Esophagus squamous epithelium (tissue), 5 donors: Measurements from ENCODE around the gene PTPDC1. TPM values are rescaled to one million over a fixed set of nuclear protein-coding genes. Genes with fewer than 3 reads are reported as not detected.
A peak's percentile ranks its signal among the peaks of the same experiment; 100 is the strongest.

Experiments used
- DNase-seq: peaks from one replicate; lab custom pipeline; 2025; lab: John Stamatoyannopoulos, UW
- H3K27ac ChIP-seq, 4 donors: fragments of 200-600 bp; sonication (generic); one replicate each; pipeline ENCODE4 v1.5.1; 2016 to 2019; ENCODE audit warnings: mild to moderate bottlenecking in 1 of 4
- H3K27me3 ChIP-seq, 4 donors: fragments of 200-600 bp; sonication (generic); 1 replicate in 3 of 4; 2 replicates in 1 of 4; pipeline versions ENCODE4 v1.5.1 to v1.6.0; 2017 to 2021; ENCODE audit warnings: antibody characterized with exemption in 1 of 4
- H3K36me3 ChIP-seq, 3 donors: fragments of 200-600 bp; sonication (generic); one replicate each; pipeline ENCODE4 v1.5.1; 2016 to 2019
- H3K4me1 ChIP-seq, 3 donors: fragments of 200-600 bp; sonication (generic); one replicate each; pipeline ENCODE4 v1.5.1; 2017 to 2019
- H3K4me3 ChIP-seq, 4 donors: fragments of 200-600 bp; sonication (generic); 1 replicate in 3 of 4; 2 replicates in 1 of 4; pipeline ENCODE4 v1.5.1; 2016 to 2019; ENCODE audit warnings: mild to moderate bottlenecking in 2 of 4, moderate library complexity in 1 of 4
- H3K9me3 ChIP-seq, 3 donors: fragments of 200-600 bp; sonication (generic); one replicate each; pipeline ENCODE4 v1.5.1; 2016 to 2019
- POLR2A ChIP-seq, 4 donors: fragments of 450-650 bp; IDR thresholded peaks; one replicate each; pipeline ENCODE4 v1.6.1; 2017; ENCODE audit warnings: antibody characterized with exemption in 4 of 4, mild to moderate bottlenecking in 4 of 4, moderate library complexity in 3 of 4
- WGBS, 2 donors: methylation state at CpG; one replicate each; pipeline ENCODE4 v1.1.5; 2018; 5-methylcytosine and 5-hydroxymethylcytosine counted together
- intact Hi-C: fragments of 100-400 bp; cut with DNase I; formaldehyde crosslinking; loops from one replicate; pipeline ENCODE4 v1.15.0; 2022
- total RNA-seq, 4 donors: library from RNA; depleted of rRNA; stranded (reverse); fragments of >200 nt; gene quantifications; one replicate each; pipeline ENCODE4 v1.1.0, GENCODE V29; 2016
- TF ChIP-seq, protein P1 (sequence below), 6 experiments: fragments of 450-650 bp in 4 of 6; fragments of 200-600 bp in 2 of 6; sonication (generic) in 2 of 6; IDR thresholded peaks; one replicate each; pipeline ENCODE4 v1.5.1; 2016 to 2019; ENCODE audit warnings: antibody characterized with exemption in 6 of 6, mild to moderate bottlenecking in 4 of 6, moderate library complexity in 4 of 6
- donor health status: DM: yes; HTN: yes; CAD: no.

The PTPDC1 gene
- total RNA-seq, 4 donors from 2014 or later = 2.1 to 8.2 (median 3.3) TPM

DNA sequence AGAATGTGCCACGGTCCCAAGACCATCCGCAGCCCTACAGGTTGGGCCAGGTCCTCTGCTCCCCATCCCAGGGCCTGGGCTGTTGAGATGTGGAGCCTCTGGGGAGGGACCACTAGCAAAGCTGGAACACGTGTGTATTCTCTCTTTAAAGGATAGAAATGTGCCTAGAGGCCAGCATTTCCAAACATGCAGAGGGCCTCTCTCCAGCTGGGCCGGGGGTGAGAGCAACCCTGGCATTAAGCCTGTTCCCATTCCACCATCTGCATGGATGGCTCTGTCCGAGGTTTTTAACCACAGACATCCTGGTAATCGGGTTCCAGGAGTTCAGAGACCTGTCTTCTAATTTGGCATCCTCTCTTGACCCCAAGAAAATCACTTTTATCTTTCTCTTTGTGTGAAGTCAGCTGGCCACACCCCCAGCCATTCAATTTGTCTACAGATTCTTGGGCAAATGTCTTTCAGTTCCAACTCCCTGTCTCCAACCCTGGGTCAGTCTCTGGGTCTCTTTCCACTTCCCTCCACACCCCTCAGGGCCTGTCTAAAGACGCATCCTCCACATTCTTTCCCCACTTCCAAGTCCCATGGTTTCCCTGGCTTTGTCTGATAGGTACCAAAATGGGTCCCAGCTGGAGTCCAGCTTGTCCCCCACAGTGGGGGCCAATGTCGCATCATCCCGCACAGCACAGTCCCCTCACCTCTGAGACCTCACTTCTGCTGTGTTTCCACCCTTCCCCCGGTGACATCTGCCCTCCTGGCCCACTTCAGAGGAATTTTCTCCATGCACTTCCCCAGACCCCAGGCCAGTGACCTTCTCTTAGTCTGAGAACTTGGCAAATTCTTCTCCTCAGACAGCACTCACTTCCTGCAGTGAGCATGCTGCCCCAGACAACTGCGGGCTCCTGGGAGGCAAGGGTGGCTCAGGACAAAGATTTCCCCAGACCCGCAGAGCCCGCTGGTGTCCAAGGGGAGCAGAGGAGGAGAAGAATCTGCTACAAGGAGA is 56.8 kb downstream of the PTPDC1 start:
- peak overlapping the region; percentile 19 to 89 (median 76) for H3K27ac ChIP-seq
- WGBS, 2 donors = 72 to 74% methylated on average over 8 to 9 of the region's 13 CpGs
- no peaks in the 10 kb centered on the region for H3K36me3 ChIP-seq
- DNase-seq = no peak
- H3K27me3 ChIP-seq = no peaks in the 10 kb centered on the region
- peaks cover 0 to 62% (median 37%) of the 10 kb centered on the region in 3 donors for H3K4me1 ChIP-seq
- TF ChIP-seq, protein P1, sequence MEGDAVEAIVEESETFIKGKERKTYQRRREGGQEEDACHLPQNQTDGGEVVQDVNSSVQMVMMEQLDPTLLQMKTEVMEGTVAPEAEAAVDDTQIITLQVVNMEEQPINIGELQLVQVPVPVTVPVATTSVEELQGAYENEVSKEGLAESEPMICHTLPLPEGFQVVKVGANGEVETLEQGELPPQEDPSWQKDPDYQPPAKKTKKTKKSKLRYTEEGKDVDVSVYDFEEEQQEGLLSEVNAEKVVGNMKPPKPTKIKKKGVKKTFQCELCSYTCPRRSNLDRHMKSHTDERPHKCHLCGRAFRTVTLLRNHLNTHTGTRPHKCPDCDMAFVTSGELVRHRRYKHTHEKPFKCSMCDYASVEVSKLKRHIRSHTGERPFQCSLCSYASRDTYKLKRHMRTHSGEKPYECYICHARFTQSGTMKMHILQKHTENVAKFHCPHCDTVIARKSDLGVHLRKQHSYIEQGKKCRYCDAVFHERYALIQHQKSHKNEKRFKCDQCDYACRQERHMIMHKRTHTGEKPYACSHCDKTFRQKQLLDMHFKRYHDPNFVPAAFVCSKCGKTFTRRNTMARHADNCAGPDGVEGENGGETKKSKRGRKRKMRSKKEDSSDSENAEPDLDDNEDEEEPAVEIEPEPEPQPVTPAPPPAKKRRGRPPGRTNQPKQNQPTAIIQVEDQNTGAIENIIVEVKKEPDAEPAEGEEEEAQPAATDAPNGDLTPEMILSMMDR (IDR thresholded peaks at IDR 0.05) = no peak
- TF ChIP-seq POLR2A (IDR thresholded peaks at IDR 0.05) = no peak
- intact Hi-C loops = no loop called here
- H3K4me3 ChIP-seq = no peak overlapping the region
- no peaks in the 10 kb centered on the region for H3K9me3 ChIP-seq

DNA sequence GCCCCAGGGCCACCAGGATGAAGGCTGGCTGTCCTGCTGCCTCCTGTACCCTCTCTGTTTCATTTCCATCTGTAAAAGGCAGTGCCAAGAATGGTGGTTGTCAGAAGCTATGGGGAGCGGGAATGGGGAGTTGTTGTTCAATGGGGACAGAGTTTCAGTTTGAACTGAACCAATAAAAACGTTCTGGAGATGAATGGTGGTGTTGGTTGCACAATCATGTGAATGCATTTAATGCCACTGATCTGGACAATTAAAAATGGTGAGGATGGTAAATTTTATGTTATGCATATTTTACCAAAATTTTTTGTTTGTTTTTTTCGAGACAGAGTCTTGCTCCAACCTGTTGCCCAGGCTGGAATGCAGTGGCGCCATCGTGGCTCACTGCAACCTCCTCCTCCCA is 58.1 kb downstream of the PTPDC1 start:
- Histone ChIP-seq H3K4me3 (no peak overlapping the region), H3K36me3 (no peaks in the 10 kb centered on the region), H3K27ac (peak overlapping the region in 1 of 4 donors; percentile 13), H3K27me3 (no peaks in the 10 kb centered on the region), H3K4me1 (peaks cover 0 to 62% (median 37%) of the 10 kb centered on the region in 3 donors), H3K9me3 (no peaks in the 10 kb centered on the region)
- no peak for DNase-seq
- TF ChIP-seq, protein P1 (IDR thresholded peaks at IDR 0.05) = no peak
- no peak for TF ChIP-seq POLR2A (IDR thresholded peaks at IDR 0.05)
- 60 to 78% methylated on average over 5 of the region's 5 CpGs for WGBS, 2 donors
- intact Hi-C loops = no loop called here

DNA sequence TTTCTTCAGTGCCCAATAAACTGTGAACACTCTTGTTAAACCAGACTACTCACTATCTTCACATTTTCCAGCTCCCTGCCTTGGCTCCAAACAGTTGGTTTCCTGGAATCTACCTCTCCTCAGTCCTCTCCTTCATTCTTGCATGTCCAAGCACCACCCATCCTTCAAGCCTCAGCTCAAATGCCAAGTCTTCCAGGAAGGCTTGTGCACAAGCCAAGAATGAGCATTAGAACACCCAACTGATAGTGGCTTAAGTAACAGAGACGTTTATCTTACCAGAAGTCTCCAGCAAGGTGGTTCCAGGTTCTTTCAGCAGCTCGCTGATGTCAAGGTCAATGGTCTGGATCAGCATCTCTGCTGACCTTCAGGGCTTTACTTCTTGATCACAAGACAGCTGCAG is 60.1 kb downstream of the PTPDC1 start:
- H3K36me3 ChIP-seq = no peaks in the 10 kb centered on the region
- 34 to 50% methylated on average over 2 of the region's 2 CpGs for WGBS, 2 donors
- no peak for DNase-seq
- H3K9me3 ChIP-seq = no peaks in the 10 kb centered on the region
- peaks cover 0 to 63% (median 31%) of the 10 kb centered on the region in 3 donors for H3K4me1 ChIP-seq
- intact Hi-C loops = no loop called here
- no peak overlapping the region for H3K4me3 ChIP-seq
- no peaks in the 10 kb centered on the region for H3K27me3 ChIP-seq
- peak overlapping the region in 3 of 4 donors; percentile 11 to 50 (median 32) for H3K27ac ChIP-seq
- TF ChIP-seq, protein P1 (IDR thresholded peaks at IDR 0.05) = no peak
- TF ChIP-seq POLR2A (IDR thresholded peaks at IDR 0.05) = no peak

GRCh38 chr9:94145640-94146039 is 61.4 kb downstream of the PTPDC1 start:
- DNase-seq = no peak
- H3K27ac ChIP-seq = no peak overlapping the region
- no peak overlapping the region for H3K4me3 ChIP-seq
- intact Hi-C loops = no loop called here
- no peaks in the 10 kb centered on the region for H3K27me3 ChIP-seq
- peaks cover 0 to 51% (median 24%) of the 10 kb centered on the region in 3 donors for H3K4me1 ChIP-seq
- 57 to 69% methylated on average over 5 of the region's 5 CpGs for WGBS, 2 donors
- H3K36me3 ChIP-seq = no peaks in the 10 kb centered on the region
- TF ChIP-seq, protein P1 (IDR thresholded peaks at IDR 0.05) = no peak
- no peak for TF ChIP-seq POLR2A (IDR thresholded peaks at IDR 0.05)
- H3K9me3 ChIP-seq = no peaks in the 10 kb centered on the region

DNA sequence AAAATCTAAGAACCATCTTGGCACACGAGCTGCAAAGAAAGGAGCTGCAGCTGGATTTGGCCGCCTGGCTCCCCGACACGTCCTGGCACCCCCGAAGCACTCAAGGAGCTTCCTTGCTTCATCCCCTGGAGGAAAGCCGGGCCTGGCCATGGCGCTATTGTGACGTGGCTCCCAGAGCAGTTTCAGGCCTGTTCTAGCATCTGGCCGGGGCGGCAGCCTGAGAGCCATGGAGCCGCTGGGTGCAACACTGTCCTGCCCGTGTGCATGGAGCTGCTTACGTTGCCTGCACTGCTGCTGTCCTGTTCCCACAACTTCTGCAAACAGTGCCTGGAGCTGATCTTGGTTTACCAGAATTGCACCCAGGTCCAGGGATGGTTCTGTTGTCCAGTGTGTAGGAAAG is 63.5 kb downstream of the PTPDC1 start:
- TF ChIP-seq, protein P1 (IDR thresholded peaks at IDR 0.05) = no peak
- no peak for TF ChIP-seq POLR2A (IDR thresholded peaks at IDR 0.05)
- DNase-seq = no peak
- Histone ChIP-seq H3K4me1 (peaks cover 0 to 30% (median 15%) of the 10 kb centered on the region in 3 donors), H3K4me3 (no peak overlapping the region), H3K36me3 (no peaks in the 10 kb centered on the region), H3K9me3 (no peaks in the 10 kb centered on the region), H3K27ac (peak overlapping the region in 1 of 4 donors; percentile 17), H3K27me3 (no peaks in the 10 kb centered on the region)
- WGBS, 2 donors = 35 to 44% methylated on average over 9 to 10 of the region's 13 CpGs
- intact Hi-C loops = no loop called here
